ENCODE measurements around the gene KCNK4. TPM values are rescaled to one million over a fixed set of nuclear protein-coding genes. Genes with fewer than 3 reads are reported as not detected.

Gene KCNK4
- total and polyA plus RNA-seq, 7 donors, result 0.71 TPM; not detected in 6

DNA sequence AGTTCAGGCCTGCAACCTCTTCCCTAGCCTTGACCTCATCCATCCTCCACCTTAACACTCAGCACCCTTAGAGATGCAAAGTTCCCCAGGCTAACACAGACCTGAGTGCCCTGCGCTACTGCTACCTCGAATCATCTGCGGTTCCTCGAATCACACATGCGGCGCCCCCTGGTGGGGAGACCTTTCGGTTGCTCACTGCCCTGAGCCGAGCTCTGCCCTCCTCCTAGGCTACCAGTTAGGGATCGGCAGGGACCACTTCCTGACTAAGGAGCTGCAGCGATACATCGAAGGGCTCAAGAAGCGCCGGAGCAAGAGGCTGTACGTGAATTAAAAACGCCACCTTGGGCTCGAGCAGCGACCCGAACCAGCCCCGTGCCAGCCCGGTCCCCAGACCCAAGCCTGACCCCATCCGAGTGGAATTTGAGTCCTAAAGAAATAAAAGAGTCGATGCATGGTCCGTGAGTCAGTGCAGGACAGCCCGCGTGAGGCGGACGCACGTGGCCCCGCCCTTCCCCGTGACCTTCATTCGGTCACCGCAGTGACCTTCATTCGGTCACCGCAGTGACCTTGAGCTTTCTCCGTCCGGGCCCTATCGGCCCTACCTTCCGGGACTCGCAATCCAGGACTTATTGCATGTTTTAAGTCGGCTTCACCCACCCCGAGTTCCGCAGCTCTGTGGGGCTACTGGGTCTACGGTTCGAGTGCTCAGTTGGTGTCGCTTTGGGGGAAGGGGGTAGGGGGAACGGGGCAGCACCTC, 13.4 kb downstream of the KCNK4 start:
- 0 to 1% methylated on average over 46 of the region's 46 CpGs for WGBS, 2 donors
- intact Hi-C loops (cut with DNase I), result loop anchor here (1.0 to 5.0 kb wide), 2 partner anchors 57 to 100 kb away; partner anchors contain the start of gene PPP1R14B
- TF ChIP-seq, protein P1, sequence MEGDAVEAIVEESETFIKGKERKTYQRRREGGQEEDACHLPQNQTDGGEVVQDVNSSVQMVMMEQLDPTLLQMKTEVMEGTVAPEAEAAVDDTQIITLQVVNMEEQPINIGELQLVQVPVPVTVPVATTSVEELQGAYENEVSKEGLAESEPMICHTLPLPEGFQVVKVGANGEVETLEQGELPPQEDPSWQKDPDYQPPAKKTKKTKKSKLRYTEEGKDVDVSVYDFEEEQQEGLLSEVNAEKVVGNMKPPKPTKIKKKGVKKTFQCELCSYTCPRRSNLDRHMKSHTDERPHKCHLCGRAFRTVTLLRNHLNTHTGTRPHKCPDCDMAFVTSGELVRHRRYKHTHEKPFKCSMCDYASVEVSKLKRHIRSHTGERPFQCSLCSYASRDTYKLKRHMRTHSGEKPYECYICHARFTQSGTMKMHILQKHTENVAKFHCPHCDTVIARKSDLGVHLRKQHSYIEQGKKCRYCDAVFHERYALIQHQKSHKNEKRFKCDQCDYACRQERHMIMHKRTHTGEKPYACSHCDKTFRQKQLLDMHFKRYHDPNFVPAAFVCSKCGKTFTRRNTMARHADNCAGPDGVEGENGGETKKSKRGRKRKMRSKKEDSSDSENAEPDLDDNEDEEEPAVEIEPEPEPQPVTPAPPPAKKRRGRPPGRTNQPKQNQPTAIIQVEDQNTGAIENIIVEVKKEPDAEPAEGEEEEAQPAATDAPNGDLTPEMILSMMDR (IDR thresholded peaks at IDR 0.05), result peak; percentile 85 to 97 (median 91)
- TF ChIP-seq POLR2AphosphoS5 (IDR thresholded peaks at IDR 0.05) (peak in 2 of 4 donors; percentile 13 to 50), POLR2A (IDR thresholded peaks at IDR 0.05) (no peak)
- peaks cover 9 to 40% (median 26%) of the 10 kb centered on the region in 3 donors for H3K27me3 ChIP-seq
- H3K36me3 ChIP-seq, result no peaks in the 10 kb centered on the region
- H3K9me3 ChIP-seq, result no peaks in the 10 kb centered on the region
- peak overlapping the region; percentile 53 to 91 (median 84) for H3K4me3 ChIP-seq
- peak overlapping the region; percentile 87 to 97 (median 96) for H3K27ac ChIP-seq
- DNase-seq, result peak; percentile 97
- H3K4me1 ChIP-seq, result peaks cover 0 to 47% (median 43%) of the 10 kb centered on the region in 4 donors

DNA sequence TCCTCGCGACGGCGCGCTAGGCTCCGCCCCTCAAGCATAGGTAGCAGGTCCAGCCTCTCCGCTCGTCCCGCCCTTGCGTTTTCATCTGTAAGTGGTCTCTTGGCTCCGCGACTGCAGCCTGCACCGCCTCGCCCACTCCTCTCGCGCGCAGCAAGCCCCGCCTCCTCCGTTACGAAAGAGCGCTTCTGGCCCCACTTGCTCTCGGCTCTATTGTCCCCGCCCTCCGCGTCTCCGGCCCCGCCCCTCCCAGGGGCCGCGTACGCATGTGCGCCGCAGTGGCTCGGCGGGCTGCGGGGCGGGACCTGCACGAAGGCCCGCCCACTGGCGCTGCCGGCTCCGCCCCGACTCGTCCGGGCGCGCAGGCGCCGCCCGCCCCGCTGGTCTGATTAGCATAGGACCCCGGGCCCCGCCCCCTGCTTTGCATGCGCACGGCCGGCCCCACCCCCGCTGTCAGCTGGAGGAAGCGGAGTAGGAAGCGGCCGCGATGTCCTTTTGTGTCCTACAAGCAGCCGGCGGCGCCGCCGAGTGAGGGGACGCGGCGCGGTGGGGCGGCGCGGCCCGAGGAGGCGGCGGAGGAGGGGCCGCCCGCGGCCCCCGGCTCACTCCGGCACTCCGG, 14.1 kb downstream of the KCNK4 start, which contains the start of gene ESRRA:
Gene ESRRA (plus strand): TSS at position 450 of the 616 bp plus-strand sequence. CDS start 1,656 bp downstream, outside the sequence.
- Histone ChIP-seq H3K27me3 (peaks cover 6 to 34% (median 19%) of the 10 kb centered on the region in 3 donors), H3K36me3 (no peaks in the 10 kb centered on the region)

DNA sequence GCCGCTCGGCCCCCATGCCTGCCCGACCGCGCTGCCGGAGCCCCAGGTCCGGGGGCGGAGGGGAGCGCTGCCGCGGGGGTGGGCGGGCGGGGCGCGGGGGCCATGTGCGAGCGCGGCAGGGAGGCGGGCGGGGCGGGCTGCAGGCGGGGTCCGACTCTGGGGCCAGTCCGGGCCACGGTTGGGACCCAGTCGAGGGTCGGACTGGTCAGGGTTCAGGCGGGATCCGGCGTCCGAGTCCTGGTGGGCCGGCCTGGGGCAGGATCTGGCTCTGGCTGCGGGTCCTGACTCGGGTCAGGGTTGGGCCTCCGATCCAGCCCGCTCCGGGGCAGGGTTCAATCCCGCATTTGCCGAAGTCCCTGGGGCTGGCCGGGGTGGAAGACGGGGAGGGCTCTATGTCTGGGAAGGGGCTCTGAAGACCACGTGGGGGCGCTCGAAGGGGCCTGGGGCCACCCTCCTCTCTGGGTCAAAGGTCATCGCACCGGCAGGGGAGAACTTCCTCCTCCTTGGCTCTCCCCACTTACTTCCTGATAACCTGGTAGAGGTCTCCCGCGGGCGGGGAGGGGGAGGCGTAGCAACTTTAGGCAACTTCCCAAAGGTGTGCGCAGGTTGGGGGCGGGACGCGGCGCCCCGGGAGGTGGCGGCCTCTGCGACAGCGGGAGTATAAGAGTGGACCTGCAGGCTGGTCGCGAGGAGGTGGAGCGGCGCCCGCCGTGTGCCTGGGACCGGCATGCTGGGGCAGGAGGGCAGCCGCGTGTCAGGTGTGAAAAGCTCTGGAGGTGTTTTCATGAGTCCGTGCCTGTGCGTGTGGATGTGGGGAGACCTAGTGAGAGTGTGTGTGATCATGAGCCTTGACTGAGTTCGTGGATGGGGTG, 14.8 kb downstream of the KCNK4 start:
- Histone ChIP-seq H3K4me1 (peaks cover 0 to 33% (median 28%) of the 10 kb centered on the region in 4 donors), H3K4me3 (peak overlapping the region; percentile 68 to 91 (median 84)), H3K9me3 (no peaks in the 10 kb centered on the region), H3K27ac (peak overlapping the region; percentile 87 to 97 (median 96)), H3K36me3 (no peaks in the 10 kb centered on the region), H3K27me3 (peaks cover 0 to 26% (median 11%) of the 10 kb centered on the region in 3 donors)
- intact Hi-C loops (cut with DNase I), result no loop called here
- peak; percentile 85 for DNase-seq
- 1% methylated on average over 71 of the region's 71 CpGs for WGBS, 2 donors
- TF ChIP-seq, protein P1 (IDR thresholded peaks at IDR 0.05), result no peak
- TF ChIP-seq EP300 (IDR thresholded peaks at IDR 0.05) (no peak), POLR2AphosphoS5 (IDR thresholded peaks at IDR 0.05) (no peak), POLR2A (IDR thresholded peaks at IDR 0.05) (no peak)

More for the DNA sequence above, 14.1 kb downstream of the KCNK4 start, which contains the start of gene ESRRA:
- DNase-seq, result peak; percentile 100
- intact Hi-C loops (cut with DNase I), result no loop called here
- peak within 1 kb of the TSS; percentile 68 to 91 (median 84) for H3K4me3 ChIP-seq
- no peaks in the 10 kb centered on the region for H3K9me3 ChIP-seq
- 0% methylated on average over 81 of the region's 81 CpGs for WGBS, 2 donors
- peak within 1 kb of the TSS; percentile 87 to 97 (median 96) for H3K27ac ChIP-seq
- H3K4me1 ChIP-seq, result peaks cover 0 to 40% (median 36%) of the 10 kb centered on the region in 4 donors
- TF ChIP-seq POLR2AphosphoS5 (IDR thresholded peaks at IDR 0.05) (peak; percentile 83 to 89 (median 88)), EP300 (IDR thresholded peaks at IDR 0.05) (no peak), POLR2A (IDR thresholded peaks at IDR 0.05) (peak in 1 of 2 donors; percentile 24)

DNA sequence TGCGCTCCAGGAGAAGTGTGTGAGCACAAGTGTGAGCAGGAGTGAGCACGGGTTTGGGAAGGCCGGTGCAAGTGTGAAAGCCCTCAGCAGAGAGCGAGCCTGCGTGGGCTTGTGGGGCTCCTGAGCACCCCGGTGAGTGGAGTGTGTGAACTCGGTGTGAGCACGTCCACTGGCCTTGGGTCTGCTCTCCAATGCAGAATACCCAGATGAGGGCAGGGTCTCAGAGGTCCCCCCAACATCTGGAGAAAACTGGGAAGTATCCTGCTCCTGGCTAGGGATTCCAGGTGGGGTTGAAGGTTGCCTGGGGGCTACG, 15.4 kb downstream of the KCNK4 start:
- no peaks in the 10 kb centered on the region for H3K9me3 ChIP-seq
- TF ChIP-seq EP300 (IDR thresholded peaks at IDR 0.05), result no peak
- no peak for TF ChIP-seq POLR2AphosphoS5 (IDR thresholded peaks at IDR 0.05)
- no peak for TF ChIP-seq POLR2A (IDR thresholded peaks at IDR 0.05)
- TF ChIP-seq, protein P1 (IDR thresholded peaks at IDR 0.05), result no peak
- H3K4me3 ChIP-seq, result peak overlapping the region; percentile 68 to 91 (median 84)
- no peaks in the 10 kb centered on the region for H3K36me3 ChIP-seq
- DNase-seq, result no peak
- intact Hi-C loops (cut with DNase I), result no loop called here
- 6 to 22% methylated on average over 9 of the region's 9 CpGs for WGBS, 2 donors
- peaks cover 0 to 31% (median 24%) of the 10 kb centered on the region in 4 donors for H3K4me1 ChIP-seq
- peaks cover 0 to 20% (median 8%) of the 10 kb centered on the region in 3 donors for H3K27me3 ChIP-seq
- peak overlapping the region; percentile 87 to 97 (median 96) for H3K27ac ChIP-seq
